B cell (primary cell): ENCODE results near the gene CERT1. TPM values are rescaled to one million over a fixed set of nuclear protein-coding genes. Genes with fewer than 3 reads are reported as not detected.

Experiments used
- ATAC-seq: fragments of 200-7000 bp; cut with Tn5 transposase; one replicate; pipeline ENCODE4 v1.10.0; 2021; ENCODE audit warnings: low read depth, mild to moderate bottlenecking, moderate number of reproducible peaks, moderate library complexity
- CTCF ChIA-PET: fragments of 350-600 bp; sonication (Branson Sonifier 250); formaldehyde crosslinking; loops from one replicate; lab custom pipeline; 2021; ENCODE audit warnings: antibody characterized with exemption, inconsistent platforms; lab: Charles Lee
- POLR2A ChIA-PET: fragments of 350-600 bp; sonication (Branson Sonifier 250); formaldehyde crosslinking; loops from one replicate; lab custom pipeline; 2021; ENCODE audit warnings: antibody characterized with exemption; lab: Charles Lee
- DNase-seq: peaks from one replicate; pipeline ENCODE4 v3.0.0; 2013
- H2AFZ ChIP-seq: 2 replicates; pipeline ENCODE4 v1.6.1; 2012; ENCODE audit warnings: mild to moderate bottlenecking, low read depth, low read length; ENCODE audit not compliant: insufficient read depth, poor library complexity, severe bottlenecking
- H3K27ac ChIP-seq, 2 donors: 1 replicate in 1 of 2; 2 replicates in 1 of 2; pipeline ENCODE4 v1.5.1; 2012 to 2013; ENCODE audit warnings: low read length in 2 of 2, mild to moderate bottlenecking in 2 of 2, moderate library complexity in 1 of 2
- H3K27me3 ChIP-seq, 4 experiments: fragments of 200-600 bp in 1 of 4; sonication (generic) in 1 of 4; replicated peaks in 1 of 4; 1 replicate in 2 of 4; 2 replicates in 2 of 4; pipeline versions ENCODE4 v1.6.1 to v1.7.0; 2013 to 2016; ENCODE audit warnings: low read length in 3 of 4, mild to moderate bottlenecking in 2 of 4, mixed read lengths in 1 of 4, moderate library complexity in 1 of 4; ENCODE audit not compliant: insufficient read depth in 4 of 4, control insufficient read depth in 3 of 4; ENCODE audit errors: control extremely low read depth in 1 of 4
- H3K36me3 ChIP-seq, 2 experiments: replicated peaks in 1 of 2; 1 replicate in 1 of 2; 2 replicates in 1 of 2; pipeline versions ENCODE4 v1.6.1 to v1.7.1; 2013; ENCODE audit warnings: low read length in 1 of 2; ENCODE audit not compliant: insufficient read depth in 2 of 2, control insufficient read depth in 1 of 2; ENCODE audit errors: control extremely low read depth in 1 of 2, extremely low read depth in 1 of 2
- H3K4me1 ChIP-seq, 2 donors: fragments of 200-600 bp in 1 of 2; sonication (generic) in 1 of 2; 1 replicate in 1 of 2; 2 replicates in 1 of 2; pipeline versions ENCODE4 v1.5.1 to v1.6.1; 2013 to 2017; ENCODE audit warnings: low read length in 2 of 2; ENCODE audit not compliant: control insufficient read depth in 2 of 2, insufficient read depth in 2 of 2
- H3K4me2 ChIP-seq: replicated peaks from 2 replicates; pipeline ENCODE3; 2012; ENCODE audit warnings: mild to moderate bottlenecking, low read depth, low read length; ENCODE audit not compliant: poor library complexity, severe bottlenecking
- H3K4me3 ChIP-seq, 5 experiments: fragments of 200-600 bp in 1 of 5; sonication (generic) in 1 of 5; 1 replicate in 3 of 5; 2 replicates in 2 of 5; pipeline versions ENCODE4 v1.5.1 to v1.7.0; 2011 to 2016; ENCODE audit warnings: low read length in 4 of 5, mild to moderate bottlenecking in 4 of 5, low read depth in 2 of 5, control low read depth in 1 of 5, moderate library complexity in 1 of 5; ENCODE audit not compliant: insufficient read depth in 1 of 5; ENCODE audit errors: control extremely low read depth in 1 of 5, extremely low read depth in 1 of 5
- H3K79me2 ChIP-seq: fragments of 200-600 bp; sonication (generic); one replicate; pipeline ENCODE4 v1.6.0; 2016; ENCODE audit warnings: low read length; ENCODE audit not compliant: control insufficient read depth, insufficient read depth
- H3K9ac ChIP-seq: fragments of 200-600 bp; sonication (generic); 2 replicates; pipeline ENCODE4 v1.6.1; 2017; ENCODE audit warnings: mild to moderate bottlenecking, low read length, moderate library complexity
- H3K9me3 ChIP-seq, 3 donors: one replicate each; pipeline versions ENCODE4 v1.6.1 to v1.7.1; 2013; ENCODE audit warnings: low read length in 2 of 3; ENCODE audit not compliant: control insufficient read depth in 2 of 3, insufficient read depth in 1 of 3; ENCODE audit errors: control extremely low read depth in 1 of 3
- H4K20me1 ChIP-seq: 2 replicates; pipeline ENCODE4 v1.6.0; 2012; ENCODE audit warnings: mild to moderate bottlenecking, low read length; ENCODE audit not compliant: insufficient read depth, control insufficient read depth, poor library complexity, severe bottlenecking
- H3K27ac Mint-ChIP-seq: one replicate; pipeline ENCODE4 v1.8.0; 2021; ENCODE audit warnings: mixed read lengths
- H3K27me3 Mint-ChIP-seq: one replicate; pipeline ENCODE4 v1.8.0; 2021; ENCODE audit warnings: mixed read lengths
- H3K4me1 Mint-ChIP-seq: one replicate; pipeline ENCODE4 v1.8.0; 2021; ENCODE audit warnings: mixed read lengths
- H3K4me3 Mint-ChIP-seq: one replicate; pipeline ENCODE4 v1.8.0; 2021; ENCODE audit warnings: mixed read lengths
- H3K9me3 Mint-ChIP-seq: one replicate; pipeline ENCODE4 v1.8.0; 2022; ENCODE audit warnings: mixed read lengths; ENCODE audit not compliant: insufficient read depth
- EZH2 ChIP-seq: IDR thresholded peaks from 2 replicates; pipeline ENCODE4 v1.6.1; 2012; ENCODE audit warnings: borderline replicate concordance, low read depth, mild to moderate bottlenecking, moderate library complexity, low read length; ENCODE audit not compliant: insufficient read depth, poor library complexity, severe bottlenecking
- WGBS: methylation state at CpG from one replicate; pipeline ENCODE4 v1.1.5; 2013; ENCODE audit warnings: missing lambda C conversion rate; ENCODE audit not compliant: insufficient coverage; 5-methylcytosine and 5-hydroxymethylcytosine counted together
- intact Hi-C: fragments of 100-400 bp; cut with micrococcal nuclease; formaldehyde crosslinking; loops from one replicate; pipeline ENCODE4 v1.10.0; 2022
- polyA plus RNA-seq: library from polyadenylated mRNA; depleted of rRNA; stranded (reverse); fragments of >200 nt; gene quantifications from 2 replicates; pipeline ENCODE4 v1.2.3, GENCODE V29; 2012
- total RNA-seq, 2 donors: library from RNA; stranded (reverse); fragments of 120-200 nt in 1 of 2; gene quantifications; 1 replicate in 1 of 2; 2 replicates in 1 of 2; pipeline versions ENCODE4 v1.2.3 to v1.2.4, GENCODE V29; 2013 to 2022
- TF ChIP-seq, protein P1 (sequence below): fragments of 200-600 bp; IDR thresholded peaks from one replicate; pipeline ENCODE4 v1.8.0; 2022; ENCODE audit warnings: antibody characterized with exemption, mild to moderate bottlenecking

The CERT1 gene
- total and polyA plus RNA-seq, 2 donors (not counting 1 experiment from before 2014, with no cell fraction given): 13.7 to 60.5 TPM

DNA sequence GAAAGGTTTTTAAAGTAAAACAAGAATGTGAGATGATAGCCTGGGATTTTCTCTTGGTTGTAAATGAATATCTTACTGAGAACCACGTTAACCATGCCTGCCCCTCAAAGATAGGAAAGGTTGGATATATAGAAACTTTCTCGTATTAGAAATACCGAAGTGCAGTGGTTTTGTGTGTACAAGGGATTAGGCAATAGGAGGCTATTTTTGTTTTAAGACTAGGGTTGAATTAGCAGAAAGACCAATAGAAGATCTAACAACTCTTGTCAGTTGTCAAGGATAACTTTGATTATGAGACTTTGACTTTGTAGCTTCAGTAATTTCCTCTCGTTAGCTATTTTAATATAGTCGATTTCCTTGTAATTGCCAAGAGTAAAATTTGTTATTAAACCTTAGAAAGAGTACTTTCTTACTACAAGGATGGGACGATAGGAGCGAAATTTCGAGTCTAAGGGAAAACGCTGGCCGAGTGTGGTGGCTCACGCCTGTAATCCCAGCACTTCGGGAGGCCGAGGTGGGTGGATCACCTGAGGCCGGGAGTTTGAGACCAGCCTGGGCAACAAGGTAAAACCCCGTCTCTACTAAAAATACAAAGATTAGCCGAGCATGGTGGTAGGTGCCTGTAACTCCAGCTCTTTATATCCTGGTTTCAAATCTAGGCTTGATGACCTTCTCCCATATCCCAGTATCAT, 1.1 kb upstream of the CERT1 start:
- Mint-ChIP-seq H3K4me3 (peak overlapping the region; percentile 93), H3K4me1 (peaks cover 68% of the 10 kb centered on the region), H3K27ac (peak overlapping the region; percentile 93), H3K9me3 (peaks cover 3% of the 10 kb centered on the region), H3K27me3 (no peaks in the 10 kb centered on the region)
- Histone ChIP-seq H3K36me3 (no peaks in the 10 kb centered on the region), H4K20me1 (peaks cover 11% of the 10 kb centered on the region), H3K4me1 (peaks cover 44 to 50% of the 10 kb centered on the region in 2 donors), H3K4me2 (peak overlapping the region; percentile 92), H3K4me3 (peak overlapping the region; percentile 53 to 83 (median 80)), H3K9me3 (no peaks in the 10 kb centered on the region), H3K27me3 (no peaks in the 10 kb centered on the region), H2AFZ (peak overlapping the region; percentile 85), H3K27ac (peak overlapping the region; percentile 74 to 79), H3K9ac (peak overlapping the region; percentile 83), H3K79me2 (peaks cover 95% of the 10 kb centered on the region)
- ATAC-seq (no peak), DNase-seq (no peak)
- TF ChIP-seq, protein P1, sequence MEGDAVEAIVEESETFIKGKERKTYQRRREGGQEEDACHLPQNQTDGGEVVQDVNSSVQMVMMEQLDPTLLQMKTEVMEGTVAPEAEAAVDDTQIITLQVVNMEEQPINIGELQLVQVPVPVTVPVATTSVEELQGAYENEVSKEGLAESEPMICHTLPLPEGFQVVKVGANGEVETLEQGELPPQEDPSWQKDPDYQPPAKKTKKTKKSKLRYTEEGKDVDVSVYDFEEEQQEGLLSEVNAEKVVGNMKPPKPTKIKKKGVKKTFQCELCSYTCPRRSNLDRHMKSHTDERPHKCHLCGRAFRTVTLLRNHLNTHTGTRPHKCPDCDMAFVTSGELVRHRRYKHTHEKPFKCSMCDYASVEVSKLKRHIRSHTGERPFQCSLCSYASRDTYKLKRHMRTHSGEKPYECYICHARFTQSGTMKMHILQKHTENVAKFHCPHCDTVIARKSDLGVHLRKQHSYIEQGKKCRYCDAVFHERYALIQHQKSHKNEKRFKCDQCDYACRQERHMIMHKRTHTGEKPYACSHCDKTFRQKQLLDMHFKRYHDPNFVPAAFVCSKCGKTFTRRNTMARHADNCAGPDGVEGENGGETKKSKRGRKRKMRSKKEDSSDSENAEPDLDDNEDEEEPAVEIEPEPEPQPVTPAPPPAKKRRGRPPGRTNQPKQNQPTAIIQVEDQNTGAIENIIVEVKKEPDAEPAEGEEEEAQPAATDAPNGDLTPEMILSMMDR: no peak
- no peak for TF ChIP-seq EZH2
- 55% methylated on average over 2 of the region's 16 CpGs for WGBS
- ChIA-PET POLR2A (interaction anchor here (1.5 kb wide), 1 partner anchor 14 kb away, joined by 7 read pairs; no protein-coding TSS in a partner anchor), CTCF (interaction anchor here (1.0 kb wide), 1 partner anchor 63 kb away, joined by 3 read pairs; no protein-coding TSS in a partner anchor)
- intact Hi-C loops: loop anchor here (1.0 to 10.0 kb wide), 6 partner anchors 12 to 1948 kb away; partner anchors contain the start of genes ANKRA2, GFM2, HEXB and IQGAP2
